NCI-H187 (cell line): ENCODE data around the gene TPRN.
A peak's percentile ranks its signal among the peaks of the same experiment; 100 is the strongest.

Experiments used
- DNase-seq, 2 experiments: peaks; one replicate each; lab custom pipeline; 2025; lab: John Stamatoyannopoulos, UW

Gene TPRN

DNA sequence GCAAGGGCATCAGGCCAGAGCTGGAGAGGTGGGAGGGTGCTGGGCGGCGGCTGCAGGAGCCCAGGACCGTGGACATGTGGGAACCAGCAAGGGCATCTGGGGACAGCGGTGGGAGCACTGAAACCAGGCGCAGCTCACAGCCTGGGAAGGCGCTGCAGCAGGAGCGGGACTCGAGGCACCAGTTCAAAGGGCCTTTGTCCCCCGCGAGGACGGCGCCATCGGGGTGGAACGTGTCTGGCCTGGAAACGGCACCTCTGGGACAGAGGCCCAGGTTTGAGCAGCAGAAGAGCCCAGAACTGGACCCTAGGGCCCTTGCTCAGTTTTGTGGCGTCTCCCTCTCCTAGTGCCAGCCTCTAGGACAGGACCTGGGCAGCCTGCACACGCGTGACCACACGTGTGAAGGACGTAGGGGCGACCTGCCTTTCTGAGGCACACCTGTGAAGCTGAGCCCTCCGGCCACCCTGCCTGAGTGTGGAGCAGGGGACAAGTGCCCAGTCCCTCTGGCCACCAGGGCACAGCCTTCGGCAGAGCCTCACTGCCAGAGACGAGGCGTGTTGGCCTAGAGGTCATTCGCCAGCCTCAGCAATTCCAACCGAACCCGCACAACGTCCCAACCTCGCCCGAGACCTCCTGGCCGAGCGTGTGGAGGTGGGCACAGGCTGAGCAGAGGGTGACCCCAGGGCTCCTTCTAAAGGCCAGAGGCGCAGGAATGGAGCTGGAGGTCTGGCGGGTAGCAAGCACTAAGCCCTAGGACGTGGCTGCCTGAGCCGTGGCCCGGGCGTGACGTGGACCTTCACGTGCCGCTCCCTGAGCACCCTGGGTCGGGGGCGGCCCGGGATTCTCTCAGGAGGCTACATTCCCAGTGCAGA, 26.5 kb downstream of the TPRN start:
- DNase-seq, result no peak

DNA sequence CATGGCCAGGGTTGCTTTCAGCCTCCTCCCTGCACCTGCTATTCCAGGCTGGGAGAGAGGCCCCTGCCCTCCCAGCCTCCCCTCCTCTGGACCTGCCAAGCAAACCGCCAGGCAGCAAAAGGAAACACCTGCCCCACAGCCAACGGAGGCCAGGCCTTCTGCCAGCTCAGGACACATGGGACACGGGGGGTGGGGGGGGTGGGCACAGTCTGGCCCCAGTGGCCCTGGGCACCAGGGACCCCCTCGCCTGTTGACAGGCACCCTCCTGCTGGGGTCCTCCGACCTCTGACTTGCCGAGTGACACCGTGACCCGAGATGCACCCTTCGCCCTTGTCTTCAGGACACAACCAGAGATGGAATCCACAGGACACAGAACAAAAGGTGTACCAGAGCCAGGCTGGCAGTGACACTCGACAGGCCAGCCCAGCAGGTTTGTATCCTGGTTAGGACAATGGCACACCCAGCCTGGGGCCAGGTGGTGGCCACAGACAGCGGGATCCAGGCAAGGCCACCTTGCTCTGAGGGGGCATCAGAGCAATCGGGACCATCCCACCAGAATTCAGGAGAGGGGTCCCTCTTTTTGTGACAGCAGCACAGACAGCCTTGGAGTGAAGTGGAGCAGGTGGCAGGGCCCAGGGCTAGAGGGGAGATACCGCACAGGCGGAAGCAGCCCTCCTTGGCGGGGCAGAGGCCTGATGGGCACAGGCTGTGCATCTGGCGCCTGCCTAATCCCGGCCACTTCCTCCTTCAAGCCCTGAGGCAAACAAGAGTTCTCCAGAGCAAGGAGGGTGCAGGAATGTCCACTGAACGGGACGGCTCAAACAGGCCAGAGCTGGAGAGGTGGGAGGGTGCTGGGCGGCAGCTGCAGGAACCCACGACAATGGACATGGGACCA, 27.4 kb downstream of the TPRN start:
- DNase-seq, result no peak

DNA sequence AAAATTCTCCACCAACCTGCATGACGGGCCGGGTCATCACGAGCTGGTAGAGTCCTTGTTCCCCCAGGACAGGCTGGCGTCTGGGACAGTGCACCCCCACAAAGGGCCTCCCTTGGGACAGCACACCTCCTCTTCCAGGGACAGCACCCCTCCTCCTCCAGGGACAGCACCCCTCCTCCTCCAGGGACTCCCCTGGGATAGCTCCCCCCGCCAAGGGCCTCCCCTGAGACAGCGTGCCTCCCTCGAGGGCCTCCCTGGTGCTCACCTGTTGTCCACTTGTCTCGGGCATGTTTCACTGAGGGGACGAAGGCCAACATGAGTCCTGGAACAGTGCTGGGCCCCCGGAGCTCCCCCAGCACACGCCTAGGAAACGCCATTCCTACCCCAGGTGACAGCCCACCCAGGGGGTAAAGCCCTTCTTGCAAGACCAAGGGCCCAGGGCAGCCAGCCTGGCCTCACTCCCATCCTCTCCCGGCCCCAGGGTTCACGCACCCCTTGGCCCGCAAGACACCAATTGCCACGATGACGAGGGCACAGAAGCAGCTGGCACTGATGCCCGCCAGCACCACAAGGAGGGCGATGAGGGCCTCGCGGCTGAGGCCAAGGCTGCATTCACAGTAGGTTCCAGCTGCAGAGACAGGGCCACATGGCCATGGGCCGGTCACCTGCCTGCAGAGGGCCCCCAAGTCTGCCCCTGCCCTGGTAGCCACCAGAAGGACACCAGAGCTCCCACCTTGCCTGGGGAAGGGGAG, 29.2 kb downstream of the TPRN start:
- DNase-seq, result no peak

DNA sequence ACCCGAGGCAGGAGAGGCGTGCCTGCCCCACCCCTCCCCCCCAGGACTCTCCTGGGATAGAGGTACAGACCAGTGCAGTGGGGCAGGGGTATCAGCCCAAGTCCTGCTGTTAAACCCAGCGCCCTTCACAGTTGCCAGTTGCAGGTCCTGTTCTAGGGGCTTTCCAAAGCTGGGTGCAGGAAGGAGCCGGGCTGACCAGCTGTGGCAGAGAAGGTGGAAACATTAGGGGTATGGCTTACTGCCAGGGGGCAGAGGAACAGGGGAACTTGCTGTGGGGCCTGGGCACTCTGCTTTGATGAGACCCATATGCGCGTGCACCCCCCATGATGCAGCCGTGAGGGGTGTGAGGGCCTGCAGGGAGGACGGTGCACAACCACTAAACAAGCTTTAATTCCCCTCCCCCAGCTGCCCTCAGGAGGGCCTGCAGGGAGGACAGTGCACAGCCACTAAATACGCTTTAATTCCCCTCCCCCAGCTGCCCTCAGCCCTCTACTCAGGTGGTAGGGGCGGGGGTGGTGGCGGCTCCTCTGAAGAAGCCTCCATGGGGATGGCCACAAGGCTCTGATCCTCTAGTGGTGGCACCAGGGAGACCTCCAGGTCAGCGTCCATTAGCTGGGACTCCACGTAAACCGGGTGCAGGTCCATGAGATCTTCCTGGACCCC, 29.9 kb downstream of the TPRN start:
- DNase-seq, result no peak

DNA sequence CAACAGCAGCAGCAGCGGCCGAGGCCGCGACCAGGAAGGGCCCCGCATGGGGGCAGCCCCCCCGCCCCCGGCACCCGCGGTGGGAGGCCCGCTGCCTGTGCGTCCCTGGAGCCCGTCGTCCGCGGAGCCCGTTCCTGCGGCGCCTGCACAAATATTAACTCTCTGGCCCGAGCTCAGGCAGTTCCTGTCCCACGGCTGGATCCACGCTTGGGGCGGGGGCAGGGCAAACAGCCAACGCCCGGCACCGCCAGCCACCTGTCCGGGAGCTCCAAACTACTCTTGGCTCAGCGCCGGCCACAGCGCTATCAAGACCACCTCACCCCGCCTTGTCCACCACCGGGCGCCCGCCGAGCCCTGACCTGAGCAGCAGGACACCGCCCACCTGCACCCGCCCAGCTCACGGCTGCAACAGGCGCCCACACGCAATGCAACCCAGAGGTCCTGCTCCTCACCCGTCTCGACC, 30.6 kb downstream of the TPRN start, which contains the start of gene LRRC26:
Gene LRRC26 (minus strand): TSS at position 156 of the 463 bp plus-strand sequence. CDS start 108 bp downstream, at position 48.
- DNase-seq, result no peak

DNA sequence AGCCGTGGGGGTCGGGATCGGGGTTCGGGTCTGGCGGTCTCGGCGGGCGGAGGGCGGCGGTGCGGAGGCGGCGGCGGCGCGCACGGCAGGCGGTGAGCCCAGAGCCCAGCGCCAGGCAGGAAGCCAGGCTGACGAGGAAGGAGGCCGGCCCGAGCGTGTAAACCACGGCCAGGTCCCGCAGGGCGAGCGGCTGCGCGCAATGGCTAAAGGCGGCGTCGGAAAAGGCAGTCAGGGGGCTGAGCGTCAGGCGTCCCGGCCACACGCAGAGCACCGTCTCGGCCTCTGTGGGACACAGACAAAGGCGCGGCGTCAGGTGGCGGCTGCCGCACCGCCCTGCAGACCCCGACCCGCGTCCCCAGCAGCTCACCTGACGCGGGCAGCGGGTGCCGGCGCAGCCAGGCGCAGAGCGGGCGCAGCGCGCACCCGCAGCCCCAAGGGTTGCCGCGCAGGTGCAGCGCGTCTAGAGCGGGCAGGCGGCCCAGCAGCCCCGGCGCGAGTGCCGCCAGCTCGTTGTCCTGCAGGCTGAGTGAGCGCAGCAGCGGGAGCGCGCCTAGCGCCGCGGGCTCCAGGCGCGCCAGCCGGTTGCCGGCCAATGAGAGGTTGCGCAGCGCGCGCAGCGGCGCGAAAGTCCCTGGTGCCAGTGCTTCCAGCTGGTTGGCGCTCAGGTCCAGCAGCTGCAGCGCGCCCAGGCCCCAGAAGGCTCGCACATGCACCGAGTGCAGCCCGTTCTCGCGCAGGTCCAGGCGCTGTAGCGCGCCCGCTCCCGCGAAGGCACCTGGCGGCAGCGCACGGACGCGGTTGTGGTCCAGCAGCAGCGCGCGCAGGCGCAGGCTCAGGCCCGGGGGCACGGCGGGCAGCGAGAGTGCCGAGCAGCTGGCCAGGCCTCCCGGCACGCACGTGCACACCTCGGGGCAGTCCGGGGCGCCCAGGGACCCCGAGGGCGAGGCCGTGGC, 31.4 kb downstream of the TPRN start:
- DNase-seq, result peak in 1 of 2 experiments; percentile 34

DNA sequence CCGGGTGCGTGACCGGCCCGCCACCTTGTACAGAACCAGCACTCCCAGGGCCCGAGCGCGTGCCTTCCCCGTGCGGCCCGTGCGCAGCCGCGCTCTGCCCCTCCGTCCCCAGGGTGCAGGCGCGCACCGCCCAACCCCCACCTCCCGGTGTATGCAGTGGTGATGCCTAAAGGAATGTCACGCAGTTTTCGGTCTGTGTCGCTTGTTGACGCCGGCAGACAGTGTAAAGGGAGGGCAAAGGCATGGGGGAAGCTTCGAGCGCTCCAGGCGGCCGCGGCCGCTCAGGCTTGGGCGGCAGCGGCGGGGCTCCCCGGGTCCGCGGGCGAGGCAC, 32.0 kb downstream of the TPRN start:
- no peak for DNase-seq

DNA sequence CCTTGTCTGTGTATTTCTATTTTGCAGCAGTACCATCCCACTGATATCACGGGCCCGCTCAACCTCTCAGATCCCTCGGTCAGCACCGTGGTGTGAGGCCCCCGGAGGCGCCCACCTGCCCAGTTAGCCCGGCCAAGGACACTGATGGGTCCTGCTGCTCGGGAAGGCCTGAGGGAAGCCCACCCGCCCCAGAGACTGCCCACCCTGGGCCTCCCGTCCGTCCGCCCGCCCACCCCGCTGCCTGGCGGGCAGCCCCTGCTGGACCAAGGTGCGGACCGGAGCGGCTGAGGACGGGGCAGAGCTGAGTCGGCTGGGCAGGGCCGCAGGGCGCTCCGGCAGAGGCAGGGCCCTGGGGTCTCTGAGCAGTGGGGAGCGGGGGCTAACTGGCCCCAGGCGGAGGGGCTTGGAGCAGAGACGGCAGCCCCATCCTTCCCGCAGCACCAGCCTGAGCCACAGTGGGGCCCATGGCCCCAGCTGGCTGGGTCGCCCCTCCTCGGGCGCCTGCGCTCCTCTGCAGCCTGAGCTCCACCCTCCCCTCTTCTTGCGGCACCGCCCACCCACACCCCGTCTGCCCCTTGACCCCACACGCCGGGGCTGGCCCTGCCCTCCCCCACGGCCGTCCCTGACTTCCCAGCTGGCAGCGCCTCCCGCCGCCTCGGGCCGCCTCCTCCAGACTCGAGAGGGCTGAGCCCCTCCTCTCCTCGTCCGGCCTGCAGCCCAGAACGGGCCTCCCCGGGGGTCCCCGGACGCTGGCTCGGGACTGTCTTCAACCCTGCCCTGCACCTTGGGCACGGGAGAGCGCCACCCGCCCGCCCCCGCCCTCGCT, 32.6 kb downstream of the TPRN start:
- DNase-seq, result no peak

DNA sequence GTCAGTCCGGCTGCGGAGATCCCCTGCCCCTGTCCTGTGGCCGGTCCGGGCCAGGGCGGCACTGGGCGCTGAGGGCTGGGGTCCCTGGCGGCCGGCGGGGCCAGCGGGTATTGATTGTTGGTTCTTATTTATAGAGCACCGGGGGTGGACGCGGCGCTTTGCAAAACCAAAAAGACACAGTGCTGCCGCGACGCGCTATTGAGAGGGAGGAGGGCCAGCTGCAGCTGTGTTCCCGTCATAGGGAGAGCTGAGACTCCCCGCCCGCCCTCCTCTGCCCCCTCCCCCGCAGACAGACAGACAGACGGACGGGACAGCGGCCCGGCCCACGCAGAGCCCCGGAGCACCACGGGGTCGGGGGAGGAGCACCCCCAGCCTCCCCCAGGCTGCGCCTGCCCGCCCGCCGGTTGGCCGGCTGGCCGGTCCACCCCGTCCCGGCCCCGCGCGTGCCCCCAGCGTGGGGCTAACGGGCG, 33.2 kb downstream of the TPRN start:
- no peak for DNase-seq

DNA sequence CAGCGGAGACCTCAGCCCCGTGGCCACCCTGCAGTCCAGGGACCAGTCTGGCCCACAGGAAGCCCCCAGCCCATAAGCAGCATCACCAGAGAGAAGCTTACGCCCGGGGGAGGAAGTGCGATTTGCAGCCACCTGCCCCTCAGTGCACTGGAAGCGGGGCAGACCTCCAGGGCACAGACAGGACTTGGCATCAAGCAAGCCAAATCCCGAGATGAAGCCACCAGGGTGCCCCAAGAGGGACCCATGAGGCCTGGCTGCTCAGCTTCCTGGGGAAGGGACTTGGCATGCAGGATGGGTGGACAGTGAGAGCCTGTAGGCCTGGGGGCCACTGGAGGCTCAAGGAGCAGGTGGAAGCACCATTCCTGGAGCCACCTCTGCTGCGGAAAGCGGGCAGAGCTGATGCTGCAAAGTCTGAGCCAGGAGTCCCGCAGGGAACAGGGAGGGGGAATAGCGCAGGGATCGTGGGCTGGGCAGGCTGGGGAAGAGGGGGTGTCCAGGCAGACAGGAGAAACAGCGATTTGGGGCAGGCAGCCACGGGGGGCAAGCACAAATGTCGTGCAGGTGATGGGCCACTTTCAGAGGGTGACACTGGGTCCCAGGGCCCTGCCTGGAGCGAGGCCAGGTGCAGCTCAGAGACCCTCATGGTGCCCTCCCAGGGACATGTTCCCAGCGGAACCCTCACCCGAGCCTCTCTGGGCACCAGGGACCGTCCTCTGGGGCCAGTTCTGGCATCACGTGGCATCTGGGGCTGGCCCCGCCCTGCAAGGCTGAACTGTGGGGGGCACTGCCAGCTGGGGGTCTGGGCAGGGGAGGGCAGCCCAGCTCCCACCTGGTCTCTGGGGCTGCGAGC, 33.9 kb downstream of the TPRN start:
- DNase-seq, result no peak

DNA sequence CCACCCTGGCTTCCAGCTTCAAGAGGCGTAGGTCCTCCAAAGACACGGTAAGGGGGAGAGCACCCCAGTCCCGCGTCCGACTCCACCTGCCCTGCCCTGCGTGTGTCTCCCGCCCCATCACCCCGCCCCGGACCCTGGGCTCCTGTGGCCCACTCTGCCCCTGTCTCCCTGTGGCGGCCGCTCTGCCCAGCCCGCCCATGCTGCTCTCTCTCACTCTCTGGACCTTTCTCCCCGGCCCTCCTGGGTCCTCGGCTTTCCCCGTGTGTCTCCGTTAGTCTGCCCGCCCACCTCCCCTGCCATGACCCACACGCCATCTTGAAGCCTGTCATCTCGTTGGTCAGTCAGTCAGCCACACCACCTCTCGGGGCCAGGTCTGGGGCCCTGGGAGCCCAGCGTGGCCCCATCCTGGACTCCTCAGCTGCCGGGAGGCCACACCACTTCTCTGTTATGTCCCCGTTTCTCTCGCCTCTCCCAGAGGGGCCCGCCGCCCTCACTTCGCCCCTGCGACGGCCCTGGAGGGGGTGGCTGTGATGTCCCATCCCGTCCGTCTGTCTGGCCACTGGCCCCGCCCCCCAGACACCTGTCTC, 35.2 kb downstream of the TPRN start:
- DNase-seq, result no peak

DNA sequence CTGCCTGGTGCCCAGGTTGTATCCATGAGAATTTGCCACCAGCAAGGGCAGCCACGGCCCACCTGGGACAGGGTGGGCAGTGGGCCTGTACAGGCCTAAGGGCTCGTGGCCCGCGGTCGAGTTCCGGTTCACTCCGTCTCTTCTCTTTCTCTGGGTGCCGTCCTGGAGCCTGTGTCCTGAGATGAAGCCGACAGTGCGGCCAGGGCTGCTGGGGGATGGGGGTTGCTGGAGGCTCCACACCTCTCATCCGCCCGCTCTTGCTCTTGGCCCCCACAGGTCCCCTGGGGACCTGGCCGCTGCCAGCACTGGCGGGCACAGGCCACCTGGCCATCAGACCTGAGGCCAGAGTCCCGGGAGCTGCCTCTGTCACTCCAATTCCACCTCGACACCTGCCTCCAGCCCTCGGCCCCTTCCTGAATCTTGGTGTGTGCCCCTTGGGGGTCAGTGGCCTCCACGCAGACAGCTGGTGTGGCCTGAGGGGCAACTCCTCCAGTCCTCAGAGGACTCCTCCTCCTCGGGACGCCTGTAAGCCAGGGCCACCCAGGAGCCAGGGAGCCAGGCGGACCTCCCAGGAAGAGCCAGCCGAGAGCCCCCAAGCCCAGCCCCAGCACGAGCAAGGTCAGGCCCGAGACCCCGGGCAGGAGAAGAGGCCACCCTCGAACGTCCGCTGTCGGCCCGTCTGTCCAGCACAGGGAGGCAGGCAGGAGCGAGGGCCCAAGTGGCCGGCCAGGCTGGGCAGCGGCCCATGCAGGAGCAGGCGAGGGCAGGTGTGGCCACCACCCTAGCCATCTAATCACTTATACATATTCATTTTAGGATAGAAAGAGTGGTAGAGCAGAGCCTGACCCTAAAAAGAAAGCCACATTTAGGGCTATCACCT, 35.9 kb downstream of the TPRN start:
- DNase-seq, result no peak

DNA sequence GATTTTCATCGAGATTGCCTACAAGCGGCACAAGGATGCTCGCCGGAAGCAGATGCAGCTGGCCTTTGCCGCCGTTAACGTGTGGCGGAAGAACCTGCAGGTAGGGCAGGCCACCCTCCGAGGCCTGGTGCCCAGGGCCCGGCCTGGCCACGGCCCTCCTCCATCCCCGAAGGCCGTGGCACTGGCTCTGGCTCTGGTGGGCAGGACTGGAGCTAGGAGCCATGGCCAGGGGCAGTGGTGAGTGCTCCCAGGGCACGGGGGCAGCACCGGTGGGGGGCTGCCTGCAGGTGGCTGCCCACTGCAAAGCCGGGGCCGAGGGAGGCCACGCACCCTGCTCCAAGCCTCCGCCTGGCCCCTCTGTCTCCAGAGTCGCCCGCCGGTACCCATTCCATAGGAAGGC, 36.7 kb downstream of the TPRN start:
- no peak for DNase-seq

DNA sequence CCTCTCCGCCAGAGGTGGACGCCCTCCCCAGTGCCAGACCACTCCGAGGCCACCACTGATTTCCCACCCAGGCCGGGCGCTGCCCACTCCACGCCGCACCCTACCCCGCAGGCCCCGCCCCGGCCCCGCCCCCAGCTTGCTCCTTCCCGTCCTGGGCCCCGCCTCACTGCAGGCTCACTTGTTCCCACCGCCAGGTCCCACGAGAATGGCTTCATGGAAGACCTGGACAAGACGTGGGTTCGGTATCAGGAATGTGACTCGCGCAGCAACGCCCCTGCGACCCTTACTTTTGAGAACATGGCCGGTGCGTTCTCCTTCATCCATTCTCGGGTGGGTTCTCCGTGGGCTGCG, 37.2 kb downstream of the TPRN start:
- DNase-seq, result no peak

DNA sequence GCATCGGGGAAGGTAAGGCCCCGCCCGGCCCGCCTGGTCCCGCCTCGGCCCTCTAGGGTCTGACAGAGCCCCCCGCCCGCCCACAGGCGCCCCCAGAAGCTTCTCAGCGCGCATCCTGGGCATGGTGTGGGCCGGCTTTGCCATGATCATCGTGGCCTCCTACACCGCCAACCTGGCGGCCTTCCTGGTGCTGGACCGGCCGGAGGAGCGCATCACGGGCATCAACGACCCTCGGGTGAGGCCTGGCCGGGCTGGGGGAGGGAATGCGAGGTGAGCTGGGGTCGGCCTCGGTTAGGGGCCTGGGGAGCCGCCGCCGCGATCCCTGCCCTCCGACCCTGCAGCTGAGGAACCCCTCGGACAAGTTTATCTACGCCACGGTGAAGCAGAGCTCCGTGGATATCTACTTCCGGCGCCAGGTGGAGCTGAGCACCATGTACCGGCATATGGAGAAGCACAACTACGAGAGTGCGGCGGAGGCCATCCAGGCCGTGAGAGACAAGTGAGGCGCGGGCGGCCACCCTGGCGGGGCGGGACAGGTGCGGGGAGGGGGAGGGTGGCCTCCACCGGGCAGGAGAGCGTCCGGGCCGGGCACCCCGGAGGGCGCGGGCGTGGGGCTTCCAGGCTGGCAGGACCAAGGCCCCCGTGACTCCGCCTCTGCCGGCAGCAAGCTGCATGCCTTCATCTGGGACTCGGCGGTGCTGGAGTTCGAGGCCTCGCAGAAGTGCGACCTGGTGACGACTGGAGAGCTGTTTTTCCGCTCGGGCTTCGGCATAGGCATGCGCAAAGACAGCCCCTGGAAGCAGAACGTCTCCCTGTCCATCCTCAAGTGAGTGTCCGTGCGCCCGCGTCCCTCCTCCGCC, 37.8 kb downstream of the TPRN start:
- no peak for DNase-seq
